Upper lobe of left lung (tissue), 6 donors: ENCODE data around the gene ARID4B. TPM values are rescaled to one million over a fixed set of nuclear protein-coding genes. Genes with fewer than 3 reads are reported as not detected.
A peak's percentile ranks its signal among the peaks of the same experiment; 100 is the strongest.

ENCODE experiments used
- ATAC-seq, 2 donors: fragments of 200-7000 bp; cut with Tn5 transposase; one replicate each; pipeline ENCODE4 v1.9.1; 2022; ENCODE audit warnings: mild to moderate bottlenecking in 2 of 2, moderate library complexity in 2 of 2; ENCODE audit not compliant: low FRiP score in 2 of 2
- DNase-seq, 2 donors: peaks; one replicate each; pipeline ENCODE4 v3.0.0-alpha.2; 2019 to 2020
- H3K27ac ChIP-seq, 4 donors: fragments of 200-600 bp; sonication (generic); one replicate each; pipeline ENCODE4 v1.5.1; 2016 to 2019
- H3K27me3 ChIP-seq, 4 donors: fragments of 200-600 bp; sonication (generic); one replicate each; pipeline ENCODE4 v1.5.1; 2017 to 2019
- H3K36me3 ChIP-seq, 4 donors: fragments of 200-600 bp; sonication (generic); one replicate each; pipeline ENCODE4 v1.5.1; 2016 to 2019
- H3K4me1 ChIP-seq, 4 donors: fragments of 200-600 bp; sonication (generic); one replicate each; pipeline ENCODE4 v1.5.1; 2018 to 2019
- H3K4me3 ChIP-seq, 4 donors: fragments of 200-600 bp; sonication (generic); one replicate each; pipeline ENCODE4 v1.5.1; 2017 to 2019; ENCODE audit warnings: mild to moderate bottlenecking in 2 of 4, moderate library complexity in 1 of 4
- H3K9me3 ChIP-seq, 4 donors: fragments of 200-600 bp; sonication (generic); one replicate each; pipeline ENCODE4 v1.5.1; 2018 to 2019
- CTCF ChIP-seq, 6 experiments: fragments of 450-650 bp in 4 of 6; fragments of 200-600 bp in 2 of 6; sonication (generic) in 2 of 6; IDR thresholded peaks; one replicate each; pipeline ENCODE4 v1.5.1; 2016 to 2019; ENCODE audit warnings: antibody characterized with exemption in 6 of 6
- EP300 ChIP-seq, 4 donors: sonication (generic); formaldehyde crosslinking; IDR thresholded peaks; one replicate each; pipeline ENCODE4 v1.5.1; 2017; ENCODE audit warnings: antibody characterized with exemption in 4 of 4, control low read depth in 2 of 4
- POLR2A ChIP-seq, 4 donors: fragments of 450-650 bp; IDR thresholded peaks; one replicate each; pipeline ENCODE4 v1.5.1; 2016 to 2017; ENCODE audit warnings: antibody characterized with exemption in 4 of 4, mild to moderate bottlenecking in 2 of 4
- POLR2AphosphoS5 ChIP-seq, 2 donors: sonication (generic); formaldehyde crosslinking; IDR thresholded peaks; one replicate each; pipeline ENCODE4 v1.5.1; 2017; ENCODE audit warnings: antibody characterized with exemption in 2 of 2
- WGBS, 2 donors: methylation state at CpG; one replicate each; pipeline ENCODE4 v1.1.5; 2017 to 2018; 5-methylcytosine and 5-hydroxymethylcytosine counted together
- total RNA-seq, 6 donors: library from RNA; depleted of rRNA in 4 of 6; stranded (reverse); fragments of >200 nt in 4 of 6; gene quantifications; one replicate each; pipeline versions ENCODE4 v1.1.0 to v1.2.1, GENCODE V29; 2016 to 2021
- donor health status: DM: no; HTN: no; CAD: no; lungs with moderate emphysema.
- donor health status: DM: no; HTN: yes; CAD: no; lungs with severe emphysema.

Gene ARID4B
- total RNA-seq, 6 donors from 2014 or later, result 31.1 to 90.1 (median 51.3) TPM

DNA sequence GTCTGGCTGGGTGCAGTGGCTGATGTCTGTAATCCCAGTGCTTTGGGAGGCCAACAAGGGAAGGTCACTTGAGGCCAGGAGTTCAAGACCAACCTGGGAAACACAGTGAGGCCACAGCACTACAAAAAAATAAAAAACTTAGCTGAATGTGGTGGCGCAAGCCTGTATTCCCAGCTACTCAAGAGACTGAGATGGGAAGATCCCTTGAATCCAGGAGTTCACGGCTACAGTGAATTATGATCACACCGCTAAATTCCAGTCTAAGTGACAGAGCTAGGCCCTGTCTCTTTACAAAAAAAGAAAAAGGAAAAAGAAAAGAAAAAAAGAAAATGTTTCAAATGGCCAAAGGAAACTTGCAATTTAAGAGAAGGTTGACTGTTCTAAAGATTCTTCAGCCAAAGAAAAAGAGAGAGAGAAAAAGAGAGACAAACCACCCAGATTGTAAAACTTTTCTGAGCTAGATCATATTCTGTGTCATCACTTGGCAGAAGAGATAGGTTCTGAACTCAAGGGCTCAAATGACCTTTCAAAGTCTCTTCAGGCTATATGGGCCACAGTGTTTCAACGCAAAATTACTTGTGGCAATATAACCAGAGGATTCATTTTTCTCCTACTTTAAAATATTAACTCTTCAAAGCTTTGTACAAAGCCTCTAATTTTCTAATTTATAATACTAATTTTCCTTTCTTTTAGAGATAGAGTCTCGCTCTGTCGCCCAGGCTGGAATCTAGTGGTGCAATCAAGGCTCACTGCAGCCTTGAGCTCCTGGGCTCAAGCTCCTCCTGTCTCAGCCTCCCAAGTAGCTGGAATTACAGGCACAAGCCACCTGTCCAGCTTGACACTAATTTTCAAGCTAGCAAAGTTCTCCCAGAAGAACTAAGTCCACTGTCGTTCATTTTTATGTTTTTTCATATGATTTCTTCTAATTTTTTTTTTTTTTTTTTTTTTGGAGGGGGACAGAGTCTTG lies 20.5 kb downstream of the ARID4B start:
- Histone ChIP-seq H3K9me3 (no peaks in the 10 kb centered on the region), H3K27me3 (no peaks in the 10 kb centered on the region), H3K36me3 (peaks cover 0 to 8% (median 0%) of the 10 kb centered on the region in 4 donors), H3K4me1 (peaks cover 15 to 43% (median 34%) of the 10 kb centered on the region in 4 donors), H3K4me3 (no peak overlapping the region), H3K27ac (no peak overlapping the region)
- no peak for DNase-seq
- TF ChIP-seq EP300 (IDR thresholded peaks at IDR 0.05) (no peak), POLR2AphosphoS5 (IDR thresholded peaks at IDR 0.05) (no peak), CTCF (IDR thresholded peaks at IDR 0.05) (no peak), POLR2A (IDR thresholded peaks at IDR 0.05) (no peak)
- 94 to 96% methylated on average over 7 of the region's 7 CpGs for WGBS, 2 donors
- peak in 1 of 2 donors; percentile 84 for ATAC-seq

DNA sequence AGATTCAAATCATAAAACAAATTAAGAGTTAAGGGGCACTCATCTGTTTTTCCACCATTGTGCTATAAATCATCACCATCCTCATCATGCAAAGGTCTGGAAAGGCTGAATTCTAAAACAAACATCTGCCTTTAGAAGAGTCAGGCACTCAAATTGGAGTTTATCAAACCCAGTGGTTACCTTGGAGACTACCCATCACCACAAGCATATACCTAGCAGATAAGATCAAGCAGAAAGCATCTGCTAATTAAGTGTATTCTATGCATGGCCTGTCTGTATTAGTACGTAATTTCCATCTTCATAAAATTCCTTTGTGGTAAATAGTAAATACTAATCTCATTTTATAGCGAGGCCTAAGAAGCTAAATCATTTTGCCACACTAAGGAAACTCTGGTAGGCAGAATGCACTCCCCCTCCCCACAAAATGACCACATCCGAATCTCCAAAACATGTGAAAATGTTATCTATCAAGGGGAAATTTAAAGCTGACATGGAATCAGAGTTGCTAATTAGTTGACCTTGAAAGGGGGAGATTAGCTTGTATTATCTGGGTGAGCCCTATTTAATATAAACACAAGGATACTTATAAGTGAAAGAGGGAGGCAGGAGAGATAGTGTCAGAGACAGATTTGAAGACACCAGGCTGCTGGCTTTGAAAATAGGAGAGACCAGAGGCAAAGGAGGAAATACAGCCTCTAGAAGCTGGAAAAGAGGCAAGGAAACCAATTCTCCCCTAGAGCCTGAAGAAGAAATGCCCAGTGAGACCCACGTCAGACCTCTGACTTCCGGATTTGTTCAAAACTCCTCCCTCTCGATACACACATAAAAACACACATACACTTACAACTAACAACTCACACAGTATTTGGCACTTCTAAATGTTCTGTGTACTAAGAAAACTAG lies 23.2 kb downstream of the ARID4B start:
- no peaks in the 10 kb centered on the region for H3K27me3 ChIP-seq
- TF ChIP-seq POLR2AphosphoS5 (IDR thresholded peaks at IDR 0.05) (no peak), POLR2A (IDR thresholded peaks at IDR 0.05) (no peak), EP300 (IDR thresholded peaks at IDR 0.05) (no peak), CTCF (IDR thresholded peaks at IDR 0.05) (no peak)
- 39 to 45% methylated on average over 6 of the region's 6 CpGs for WGBS, 2 donors
- no peak overlapping the region for H3K4me3 ChIP-seq
- ATAC-seq (peak in 1 of 2 donors; percentile 63), DNase-seq (no peak)
- H3K36me3 ChIP-seq, result no peaks in the 10 kb centered on the region
- peak overlapping the region in 2 of 4 donors; percentile 18 to 31 for H3K27ac ChIP-seq
- peaks cover 17 to 40% (median 31%) of the 10 kb centered on the region in 4 donors for H3K4me1 ChIP-seq
- H3K9me3 ChIP-seq, result no peaks in the 10 kb centered on the region

DNA sequence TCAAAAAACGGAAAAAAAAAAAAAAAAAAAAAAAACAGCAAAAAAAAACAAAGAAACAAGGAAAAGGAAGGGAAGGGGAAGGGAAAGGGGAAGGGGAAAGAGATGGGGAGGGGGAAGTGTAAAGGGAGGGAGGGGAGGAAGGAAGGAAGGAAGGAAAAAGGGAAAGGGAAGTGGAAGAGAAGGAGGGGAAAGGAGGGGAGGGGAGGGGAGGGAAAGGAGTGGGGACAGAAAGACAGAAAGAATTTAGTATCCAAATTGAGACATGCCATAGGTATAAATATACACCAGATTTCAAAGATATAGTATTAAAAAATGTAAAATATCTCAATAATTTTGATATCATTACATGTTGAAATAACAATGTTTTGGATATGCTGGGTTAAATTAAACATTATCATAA lies 25.8 kb downstream of the ARID4B start:
- Histone ChIP-seq H3K4me3 (no peak overlapping the region), H3K36me3 (no peaks in the 10 kb centered on the region), H3K4me1 (peaks cover 14 to 57% (median 37%) of the 10 kb centered on the region in 4 donors), H3K9me3 (no peaks in the 10 kb centered on the region), H3K27ac (no peak overlapping the region), H3K27me3 (no peaks in the 10 kb centered on the region)
- 73 to 100% methylated on average over 1 of the region's 1 CpG for WGBS, 2 donors
- ATAC-seq (no peak), DNase-seq (no peak)
- TF ChIP-seq EP300 (IDR thresholded peaks at IDR 0.05), result no peak
- TF ChIP-seq POLR2AphosphoS5 (IDR thresholded peaks at IDR 0.05), result no peak
- no peak for TF ChIP-seq POLR2A (IDR thresholded peaks at IDR 0.05)
- TF ChIP-seq CTCF (IDR thresholded peaks at IDR 0.05), result no peak

DNA sequence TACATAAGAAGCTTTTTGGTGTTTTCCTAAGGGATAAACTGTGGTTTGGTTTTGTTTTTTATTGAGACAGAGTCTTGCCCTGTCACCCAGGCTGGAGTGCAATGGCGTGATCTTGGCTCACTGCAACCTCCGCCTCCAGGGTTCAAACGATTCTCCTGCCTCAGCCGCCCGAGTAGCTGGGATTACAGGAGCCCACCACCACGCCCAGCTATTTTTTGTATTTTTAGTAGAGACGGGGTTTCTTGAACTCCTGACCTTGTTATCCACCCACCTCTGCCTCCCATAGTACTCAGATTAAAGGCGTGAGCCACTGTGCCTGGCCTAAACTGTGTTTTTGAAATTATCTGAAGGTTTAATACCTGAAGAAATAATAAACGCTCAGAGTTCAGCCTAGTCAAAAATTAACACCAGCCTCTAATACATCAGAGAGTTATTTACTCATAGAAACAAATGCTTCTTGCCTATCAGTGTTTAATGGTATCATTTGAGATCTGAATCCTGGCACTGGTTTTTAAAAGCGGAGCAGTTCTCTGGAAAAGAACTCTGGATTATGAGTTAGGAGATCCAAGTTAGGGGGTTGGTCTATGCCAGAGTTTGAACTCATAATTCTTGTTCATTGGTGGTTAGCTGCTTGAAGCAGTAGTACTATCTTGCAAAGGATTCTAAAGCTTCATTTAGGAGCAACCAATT lies 28.7 kb downstream of the ARID4B start:
- H3K27ac ChIP-seq, result no peak overlapping the region
- ATAC-seq (no peak), DNase-seq (no peak)
- H3K9me3 ChIP-seq, result no peaks in the 10 kb centered on the region
- no peaks in the 10 kb centered on the region for H3K27me3 ChIP-seq
- TF ChIP-seq CTCF (IDR thresholded peaks at IDR 0.05) (no peak), EP300 (IDR thresholded peaks at IDR 0.05) (no peak), POLR2AphosphoS5 (IDR thresholded peaks at IDR 0.05) (no peak)
- WGBS, 2 donors, result 80 to 83% methylated on average over 10 of the region's 10 CpGs
- H3K4me1 ChIP-seq, result peaks cover 7 to 43% (median 24%) of the 10 kb centered on the region in 4 donors
- no peaks in the 10 kb centered on the region for H3K36me3 ChIP-seq
- no peak overlapping the region for H3K4me3 ChIP-seq
